ENCODE measurements around the gene TRIM47. TPM values are rescaled to one million over a fixed set of nuclear protein-coding genes. Genes with fewer than 3 reads are reported as not detected.

Gene TRIM47
- total RNA-seq, 4 donors from 2014 or later: 18.5 to 53.8 (median 29.6) TPM

DNA sequence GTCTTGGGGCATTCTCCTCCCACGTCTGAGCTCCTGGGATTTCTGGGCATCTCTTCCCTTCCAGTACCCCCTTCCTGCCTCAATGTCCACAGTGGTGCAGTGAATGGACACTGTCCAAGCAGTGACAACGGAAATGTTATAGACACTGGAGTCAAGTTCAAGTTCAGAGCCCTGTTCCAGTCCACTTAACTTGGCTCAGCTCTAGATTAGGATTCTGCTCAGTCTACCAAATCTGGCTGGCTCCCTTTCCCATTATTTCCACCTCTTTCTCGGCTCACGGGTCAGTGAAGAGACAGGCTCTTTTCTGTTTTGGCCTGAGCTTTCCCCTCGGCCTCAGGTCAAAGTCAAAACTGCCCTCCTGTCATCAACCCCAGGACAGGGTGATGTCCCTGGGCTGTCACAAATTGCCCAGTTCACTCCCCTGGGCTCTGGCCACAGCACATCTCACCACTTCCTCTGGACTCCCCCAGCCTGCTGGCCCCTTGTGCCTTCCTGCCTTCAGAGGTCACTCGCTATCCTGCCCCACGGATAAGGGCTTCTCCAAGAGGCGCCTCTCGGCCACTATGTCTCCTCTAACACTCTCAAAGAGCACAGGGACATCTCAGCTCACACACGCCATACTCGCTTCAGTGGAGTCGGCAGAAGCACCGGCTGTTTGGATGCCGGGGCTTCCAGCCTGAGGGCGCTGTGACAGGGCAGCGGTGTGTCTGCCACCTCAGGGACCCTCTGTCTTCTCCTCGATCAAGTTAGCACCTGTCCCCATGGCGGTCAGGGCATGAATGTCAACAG, 44.0 kb upstream of the TRIM47 start:
- DNase-seq (ENCODE audit: low spot score) (no peak), ATAC-seq (ENCODE audit: low FRiP score) (no peak)
- TF ChIP-seq, protein P1, sequence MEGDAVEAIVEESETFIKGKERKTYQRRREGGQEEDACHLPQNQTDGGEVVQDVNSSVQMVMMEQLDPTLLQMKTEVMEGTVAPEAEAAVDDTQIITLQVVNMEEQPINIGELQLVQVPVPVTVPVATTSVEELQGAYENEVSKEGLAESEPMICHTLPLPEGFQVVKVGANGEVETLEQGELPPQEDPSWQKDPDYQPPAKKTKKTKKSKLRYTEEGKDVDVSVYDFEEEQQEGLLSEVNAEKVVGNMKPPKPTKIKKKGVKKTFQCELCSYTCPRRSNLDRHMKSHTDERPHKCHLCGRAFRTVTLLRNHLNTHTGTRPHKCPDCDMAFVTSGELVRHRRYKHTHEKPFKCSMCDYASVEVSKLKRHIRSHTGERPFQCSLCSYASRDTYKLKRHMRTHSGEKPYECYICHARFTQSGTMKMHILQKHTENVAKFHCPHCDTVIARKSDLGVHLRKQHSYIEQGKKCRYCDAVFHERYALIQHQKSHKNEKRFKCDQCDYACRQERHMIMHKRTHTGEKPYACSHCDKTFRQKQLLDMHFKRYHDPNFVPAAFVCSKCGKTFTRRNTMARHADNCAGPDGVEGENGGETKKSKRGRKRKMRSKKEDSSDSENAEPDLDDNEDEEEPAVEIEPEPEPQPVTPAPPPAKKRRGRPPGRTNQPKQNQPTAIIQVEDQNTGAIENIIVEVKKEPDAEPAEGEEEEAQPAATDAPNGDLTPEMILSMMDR (IDR thresholded peaks at IDR 0.05): no peak

DNA sequence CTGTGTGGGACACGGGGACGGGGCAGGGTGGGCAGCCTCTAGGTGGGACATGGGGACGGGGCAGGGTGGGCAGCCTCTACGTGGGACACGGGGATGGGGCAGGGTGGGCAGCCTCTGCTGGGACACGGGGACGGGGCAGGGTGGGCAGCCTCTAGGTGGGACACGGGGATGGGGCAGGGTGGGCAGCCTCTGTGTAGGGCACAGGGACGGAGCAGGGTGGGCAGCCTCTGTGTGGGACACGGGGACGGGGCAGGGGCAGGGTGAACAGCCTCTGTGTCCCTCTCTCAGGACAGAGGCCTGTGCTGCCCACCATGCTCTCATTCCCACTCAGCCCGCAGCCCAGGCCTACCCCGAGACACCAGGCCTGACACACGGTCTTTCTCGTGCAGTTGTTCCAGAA, 43.2 kb upstream of the TRIM47 start:
- TF ChIP-seq, protein P1 (IDR thresholded peaks at IDR 0.05): no peak
- no peak for ATAC-seq (ENCODE audit: low FRiP score)
- no peak for DNase-seq (ENCODE audit: low spot score)

DNA sequence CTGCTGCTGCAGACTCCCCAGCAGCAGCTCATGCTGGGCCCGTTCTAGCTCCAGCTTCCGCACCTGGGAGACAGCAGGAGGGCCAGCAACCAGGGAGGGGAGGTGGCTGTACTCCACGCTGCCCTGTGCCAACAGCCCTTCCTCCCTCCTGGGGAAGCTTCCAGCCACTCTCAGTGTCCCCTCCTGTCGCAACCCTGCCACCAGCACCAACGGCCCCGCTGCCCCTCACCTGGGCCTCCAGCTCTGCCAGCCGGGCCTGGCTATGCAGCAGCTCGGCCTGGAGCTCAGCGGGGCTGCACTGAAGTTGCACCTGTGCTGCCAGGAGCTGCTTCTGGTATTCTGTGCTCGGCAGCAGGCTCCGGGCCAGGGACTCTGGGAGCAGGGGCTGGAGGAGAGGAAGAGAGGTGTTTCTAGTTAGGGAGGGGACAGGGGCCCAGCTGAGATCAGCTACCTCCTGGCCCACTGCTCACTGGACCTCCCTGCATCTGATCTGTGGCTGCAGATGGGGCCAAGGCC, 41.7 kb upstream of the TRIM47 start:
- ATAC-seq (ENCODE audit: low FRiP score): no peak
- TF ChIP-seq, protein P1 (IDR thresholded peaks at IDR 0.05): no peak
- DNase-seq (ENCODE audit: low spot score): no peak

DNA sequence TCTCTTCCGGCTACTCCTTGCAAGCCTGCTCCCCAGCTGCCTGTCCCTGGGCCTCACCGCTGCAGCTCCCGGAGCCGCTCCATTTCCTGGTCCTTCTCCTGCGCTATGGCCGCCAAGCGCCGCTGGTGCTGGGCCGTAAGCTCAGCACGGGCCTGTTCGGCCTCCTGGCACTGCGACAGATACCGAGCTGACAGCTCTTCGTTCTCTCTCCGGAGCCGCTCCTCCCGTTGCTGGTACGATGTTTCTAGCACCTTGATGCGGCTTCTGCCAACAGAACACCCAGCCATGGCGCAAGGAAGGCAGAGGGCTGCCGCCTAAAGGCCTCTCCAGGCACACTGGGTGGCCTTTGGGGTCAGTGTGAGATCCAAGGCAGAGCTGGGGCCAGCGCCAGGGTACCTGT, 41.2 kb upstream of the TRIM47 start:
- TF ChIP-seq, protein P1 (IDR thresholded peaks at IDR 0.05): no peak
- DNase-seq (ENCODE audit: low spot score) (no peak), ATAC-seq (ENCODE audit: low FRiP score) (no peak)

DNA sequence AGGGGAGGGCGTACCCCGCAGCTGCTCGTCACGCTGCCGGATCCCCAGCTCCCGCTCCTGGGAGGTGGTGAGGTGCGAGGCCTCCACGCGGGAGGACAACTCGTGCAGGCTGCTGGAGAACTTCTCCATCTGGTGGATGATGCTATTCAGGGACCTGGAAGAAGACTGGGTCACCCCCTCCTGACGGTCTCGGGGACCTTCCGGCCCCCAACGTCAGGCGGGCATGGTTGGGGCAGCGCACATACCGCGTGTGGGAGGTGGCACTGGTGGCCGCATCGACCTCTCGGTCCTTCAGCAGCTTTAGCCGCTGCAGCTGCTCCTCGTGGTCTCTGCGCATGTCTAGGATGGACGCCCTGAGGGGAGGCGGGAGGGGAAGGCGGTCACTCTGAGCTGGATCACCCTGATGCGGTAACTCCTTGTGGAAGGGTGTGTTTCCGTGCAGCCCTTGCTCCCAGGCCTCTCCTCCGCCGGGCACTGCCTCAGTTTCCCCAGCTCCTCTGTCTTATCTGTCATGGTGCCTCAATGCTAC, 39.6 kb upstream of the TRIM47 start:
- TF ChIP-seq, protein P1 (IDR thresholded peaks at IDR 0.05): no peak
- no peak for DNase-seq (ENCODE audit: low spot score)
- ATAC-seq (ENCODE audit: low FRiP score): no peak

DNA sequence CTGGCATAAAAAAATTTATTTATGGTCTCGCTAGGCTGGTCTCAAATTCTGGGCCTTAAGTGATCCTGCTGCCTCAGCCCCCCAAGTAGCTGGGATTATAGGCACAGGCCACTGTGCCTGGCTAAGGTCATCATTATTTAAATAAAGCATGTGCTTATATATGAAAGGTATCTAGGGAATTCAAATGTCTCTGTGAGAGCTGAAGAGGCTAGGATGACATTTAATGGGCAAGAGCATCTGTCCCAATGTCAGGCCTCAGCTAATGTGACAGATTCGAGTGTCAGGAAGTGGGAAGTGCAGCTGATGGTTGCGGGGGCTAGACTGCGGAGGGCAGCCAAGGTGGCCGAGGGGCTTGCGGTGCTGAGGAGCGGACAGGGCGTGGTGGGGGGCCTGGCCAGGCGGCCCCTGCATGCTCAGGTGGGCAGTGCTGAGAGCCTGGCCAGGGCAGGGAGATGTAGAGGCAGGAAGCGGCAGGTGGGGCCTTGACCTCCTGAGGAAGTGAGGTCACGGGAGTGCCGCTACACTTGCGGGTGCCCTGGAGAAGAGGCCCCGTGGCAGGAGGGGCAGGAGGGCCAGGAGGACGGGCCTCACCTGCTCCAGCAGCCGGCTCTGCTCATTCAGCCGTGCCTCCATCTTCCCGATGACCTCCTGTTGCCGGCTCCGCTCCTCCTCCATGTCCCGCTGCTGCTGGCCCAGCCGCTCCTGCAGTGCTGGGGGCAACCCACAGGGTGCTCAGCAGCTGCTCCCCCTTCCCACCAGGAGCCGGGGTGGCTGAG, 38.9 kb upstream of the TRIM47 start:
- TF ChIP-seq, protein P1 (IDR thresholded peaks at IDR 0.05): no peak
- DNase-seq (ENCODE audit: low spot score): no peak
- no peak for ATAC-seq (ENCODE audit: low FRiP score)
